Measurements from ENCODE around the gene RNASE13.

The RNASE13 gene

DNA sequence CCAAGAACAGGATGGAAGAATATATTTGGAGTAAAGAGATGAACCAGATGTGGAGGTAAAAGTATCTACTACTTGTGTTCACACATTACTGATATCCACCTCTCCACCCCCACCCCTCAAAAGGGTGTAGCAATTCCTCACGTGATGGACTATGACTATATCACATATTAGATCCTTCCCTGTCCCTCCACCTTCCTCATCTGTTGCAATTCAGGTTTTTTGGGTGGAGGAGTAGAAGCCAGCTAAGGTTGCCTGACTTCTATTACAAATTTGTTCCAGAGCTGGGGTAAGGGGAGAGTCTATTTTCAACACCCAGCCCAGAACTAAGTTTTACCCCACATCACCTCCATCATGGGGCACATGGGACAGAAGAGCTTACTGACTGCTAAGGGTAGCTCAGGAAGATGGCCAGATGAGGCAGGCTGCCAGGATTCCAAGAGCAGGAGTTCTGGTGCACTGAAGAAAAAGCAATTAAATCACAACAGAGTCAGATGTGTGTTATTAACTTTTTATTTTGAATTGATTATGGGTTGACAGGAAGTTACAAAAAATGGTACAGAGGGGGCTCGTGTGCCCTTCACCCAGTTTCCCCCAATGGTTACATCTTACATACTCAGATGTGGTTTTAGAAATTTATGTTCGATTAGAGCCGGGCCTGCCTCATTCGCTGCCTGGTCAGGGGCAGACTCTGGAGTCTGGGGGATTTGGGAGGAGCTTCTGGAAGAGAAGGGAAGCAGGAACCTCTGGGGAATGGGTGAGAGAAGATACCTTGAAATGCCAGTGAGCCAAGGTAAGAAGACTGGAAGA lies 2.1 kb downstream of the RNASE13 start:
- TF ChIP-seq FOXP2 (optimal IDR thresholded peaks at IDR 0.05; ENCODE audit: borderline replicate concordance, extremely low read depth, extremely low read length, insufficient read depth) (no peak), POLR2AphosphoS5 (IDR thresholded peaks at IDR 0.05; ENCODE audit: low read depth, low read length) (no peak), SIN3A (IDR thresholded peaks at IDR 0.05; ENCODE audit: borderline replicate concordance, insufficient read depth, low read length) (no peak), TAF1 (IDR thresholded peaks at IDR 0.05; ENCODE audit: borderline replicate concordance, insufficient read depth, low read length) (no peak)
- TF ChIP-seq, protein P1, sequence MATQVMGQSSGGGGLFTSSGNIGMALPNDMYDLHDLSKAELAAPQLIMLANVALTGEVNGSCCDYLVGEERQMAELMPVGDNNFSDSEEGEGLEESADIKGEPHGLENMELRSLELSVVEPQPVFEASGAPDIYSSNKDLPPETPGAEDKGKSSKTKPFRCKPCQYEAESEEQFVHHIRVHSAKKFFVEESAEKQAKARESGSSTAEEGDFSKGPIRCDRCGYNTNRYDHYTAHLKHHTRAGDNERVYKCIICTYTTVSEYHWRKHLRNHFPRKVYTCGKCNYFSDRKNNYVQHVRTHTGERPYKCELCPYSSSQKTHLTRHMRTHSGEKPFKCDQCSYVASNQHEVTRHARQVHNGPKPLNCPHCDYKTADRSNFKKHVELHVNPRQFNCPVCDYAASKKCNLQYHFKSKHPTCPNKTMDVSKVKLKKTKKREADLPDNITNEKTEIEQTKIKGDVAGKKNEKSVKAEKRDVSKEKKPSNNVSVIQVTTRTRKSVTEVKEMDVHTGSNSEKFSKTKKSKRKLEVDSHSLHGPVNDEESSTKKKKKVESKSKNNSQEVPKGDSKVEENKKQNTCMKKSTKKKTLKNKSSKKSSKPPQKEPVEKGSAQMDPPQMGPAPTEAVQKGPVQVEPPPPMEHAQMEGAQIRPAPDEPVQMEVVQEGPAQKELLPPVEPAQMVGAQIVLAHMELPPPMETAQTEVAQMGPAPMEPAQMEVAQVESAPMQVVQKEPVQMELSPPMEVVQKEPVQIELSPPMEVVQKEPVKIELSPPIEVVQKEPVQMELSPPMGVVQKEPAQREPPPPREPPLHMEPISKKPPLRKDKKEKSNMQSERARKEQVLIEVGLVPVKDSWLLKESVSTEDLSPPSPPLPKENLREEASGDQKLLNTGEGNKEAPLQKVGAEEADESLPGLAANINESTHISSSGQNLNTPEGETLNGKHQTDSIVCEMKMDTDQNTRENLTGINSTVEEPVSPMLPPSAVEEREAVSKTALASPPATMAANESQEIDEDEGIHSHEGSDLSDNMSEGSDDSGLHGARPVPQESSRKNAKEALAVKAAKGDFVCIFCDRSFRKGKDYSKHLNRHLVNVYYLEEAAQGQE (IDR thresholded peaks at IDR 0.05; ENCODE audit: insufficient read depth in 1 of 2, low read depth in 2 of 2, low read length in 2 of 2): no peak

DNA sequence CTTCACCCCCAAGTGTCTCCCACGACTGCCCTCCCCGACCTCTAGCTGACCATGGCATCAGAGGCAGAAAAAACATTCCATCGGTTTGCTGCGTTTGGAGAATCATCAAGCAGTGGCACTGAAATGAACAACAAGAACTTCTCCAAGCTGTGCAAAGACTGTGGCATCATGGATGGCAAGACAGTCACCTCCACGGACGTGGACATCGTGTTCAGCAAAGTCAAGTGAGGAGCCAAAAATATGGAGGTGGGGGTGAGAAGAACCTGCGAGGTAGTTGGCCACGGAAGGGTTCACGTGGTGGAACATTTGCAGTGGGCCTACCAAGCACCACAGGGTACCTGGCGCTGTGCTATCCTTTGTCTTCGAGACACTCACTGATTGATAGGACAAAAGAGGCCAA lies 4.1 kb downstream of the RNASE13 start:
- TF ChIP-seq POLR2AphosphoS5 (IDR thresholded peaks at IDR 0.05; ENCODE audit: low read depth, low read length) (no peak), TAF1 (IDR thresholded peaks at IDR 0.05; ENCODE audit: borderline replicate concordance, insufficient read depth, low read length) (no peak)
- TF ChIP-seq, protein P1 (IDR thresholded peaks at IDR 0.05; ENCODE audit: insufficient read depth in 1 of 2, low read depth in 2 of 2, low read length in 2 of 2): no peak

DNA sequence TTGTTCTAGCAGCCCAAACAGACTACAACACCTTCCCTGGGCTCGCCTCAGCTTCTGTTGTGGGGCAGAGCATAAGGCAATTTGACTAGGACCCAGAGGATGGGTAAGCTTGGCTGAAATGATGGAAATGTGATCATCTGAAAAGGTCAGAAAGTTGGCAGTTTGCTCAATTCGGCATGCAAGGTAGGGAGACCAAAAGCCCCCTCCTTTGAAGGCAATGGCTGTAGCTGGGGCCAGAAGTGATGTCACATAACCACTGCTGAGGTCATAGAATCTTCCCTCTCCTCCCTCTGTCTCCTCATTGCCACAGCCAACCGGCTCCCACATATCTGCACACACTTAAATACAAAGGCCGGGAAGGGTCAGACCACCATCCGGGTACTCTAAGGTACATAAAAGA lies 4.7 kb downstream of the RNASE13 start, which contains the start of gene TPPP2:
TSS of gene TPPP2 (plus strand) at position 301 of the 400 bp plus-strand sequence. CDS start 365 bp downstream, outside the sequence.
- TF ChIP-seq, protein P1 (IDR thresholded peaks at IDR 0.05; ENCODE audit: insufficient read depth in 1 of 2, low read depth in 2 of 2, low read length in 2 of 2): no peak
- TF ChIP-seq FOXP2 (optimal IDR thresholded peaks at IDR 0.05; ENCODE audit: borderline replicate concordance, extremely low read depth, extremely low read length, insufficient read depth) (no peak), SIN3A (IDR thresholded peaks at IDR 0.05; ENCODE audit: borderline replicate concordance, insufficient read depth, low read length) (no peak), TAF1 (IDR thresholded peaks at IDR 0.05; ENCODE audit: borderline replicate concordance, insufficient read depth, low read length) (no peak), POLR2AphosphoS5 (IDR thresholded peaks at IDR 0.05; ENCODE audit: low read depth, low read length) (no peak)

DNA sequence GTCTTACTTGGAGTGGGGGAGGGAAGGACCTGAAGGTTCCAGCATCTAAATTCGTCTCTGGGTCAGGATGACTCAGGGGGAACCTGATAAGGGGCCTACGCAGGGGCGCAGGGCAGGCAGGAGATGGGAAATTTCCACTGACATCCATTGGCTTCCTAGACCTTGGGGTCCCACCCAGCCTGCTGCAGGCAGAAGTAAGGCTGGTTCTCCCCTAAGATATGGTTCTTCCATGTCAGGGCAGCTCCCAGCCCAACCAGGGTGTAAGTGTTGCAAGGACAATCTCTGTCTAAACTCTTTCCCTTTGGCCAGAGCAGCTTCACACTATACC lies 7.7 kb downstream of the RNASE13 start:
- no peak for TF ChIP-seq TAF1 (IDR thresholded peaks at IDR 0.05; ENCODE audit: borderline replicate concordance, insufficient read depth, low read length)
- TF ChIP-seq SIN3A (IDR thresholded peaks at IDR 0.05; ENCODE audit: borderline replicate concordance, insufficient read depth, low read length): no peak
- TF ChIP-seq, protein P1 (IDR thresholded peaks at IDR 0.05; ENCODE audit: insufficient read depth in 1 of 2, low read depth in 2 of 2, low read length in 2 of 2): no peak
- TF ChIP-seq POLR2AphosphoS5 (IDR thresholded peaks at IDR 0.05; ENCODE audit: low read depth, low read length): no peak

All from PFSK-1 (cell line).